NCI-H146 treated with DMSO at 0.1 percent for 48 hours (cell line): ENCODE results near the gene TGFB3.
A peak's percentile ranks its signal among the peaks of the same experiment; 100 is the strongest.
"Not testable (repeated sequence)": the region's sequence is repeated elsewhere in the genome, so short reads cannot be mapped to it uniquely, and the experiment has no call there.

Experiments
- DNase-seq: peaks from one replicate; lab custom pipeline; 2025; ENCODE audit not compliant: unreplicated experiment; lab: John Stamatoyannopoulos, UW

TGFB3 gene

DNA sequence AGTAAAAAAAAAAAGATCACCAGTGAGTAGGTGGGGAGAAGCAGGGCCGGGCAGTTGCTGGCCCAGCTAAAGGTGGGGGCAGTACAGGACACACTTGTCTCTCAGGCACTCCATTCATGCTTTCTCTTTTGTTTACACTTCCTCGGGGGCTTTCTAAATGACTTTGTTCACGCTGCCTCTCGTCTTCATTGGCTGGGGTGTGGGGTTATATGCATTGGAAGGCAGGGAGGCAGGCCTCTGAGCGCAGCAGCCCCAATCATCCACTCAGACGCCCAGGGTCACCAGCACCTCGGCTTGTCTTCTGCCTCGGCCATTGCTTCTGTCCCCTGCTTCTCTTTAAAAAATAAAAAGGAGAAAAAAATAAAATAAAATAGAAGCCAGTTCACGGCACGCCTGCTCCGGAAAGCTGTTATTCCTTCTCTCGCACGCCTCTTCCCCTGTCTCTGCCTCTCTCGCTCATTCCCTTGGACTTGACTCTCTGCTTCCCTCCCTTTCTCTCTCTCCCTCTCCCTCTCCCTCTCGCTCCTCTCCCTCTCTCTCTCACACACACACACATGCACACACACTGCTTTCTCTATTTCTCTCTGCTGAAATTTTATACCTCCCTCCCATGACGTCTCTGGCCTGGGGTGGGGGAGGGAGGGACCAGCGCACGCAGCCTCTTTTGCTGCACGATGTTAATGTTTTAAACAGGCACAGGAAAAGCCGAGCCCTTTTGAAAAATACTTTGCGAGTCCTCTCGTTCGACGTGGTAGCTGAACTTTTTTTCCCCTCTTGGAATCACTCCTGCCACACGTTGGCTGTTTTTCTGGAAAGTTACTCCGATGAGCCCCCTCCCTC, at the start of gene TGFB3:
TGFB3 (minus strand) TSS at position 570 of the 840 bp plus-strand sequence. CDS start 1,102 bp downstream, outside the sequence.
- peak; percentile 62 for DNase-seq

DNA sequence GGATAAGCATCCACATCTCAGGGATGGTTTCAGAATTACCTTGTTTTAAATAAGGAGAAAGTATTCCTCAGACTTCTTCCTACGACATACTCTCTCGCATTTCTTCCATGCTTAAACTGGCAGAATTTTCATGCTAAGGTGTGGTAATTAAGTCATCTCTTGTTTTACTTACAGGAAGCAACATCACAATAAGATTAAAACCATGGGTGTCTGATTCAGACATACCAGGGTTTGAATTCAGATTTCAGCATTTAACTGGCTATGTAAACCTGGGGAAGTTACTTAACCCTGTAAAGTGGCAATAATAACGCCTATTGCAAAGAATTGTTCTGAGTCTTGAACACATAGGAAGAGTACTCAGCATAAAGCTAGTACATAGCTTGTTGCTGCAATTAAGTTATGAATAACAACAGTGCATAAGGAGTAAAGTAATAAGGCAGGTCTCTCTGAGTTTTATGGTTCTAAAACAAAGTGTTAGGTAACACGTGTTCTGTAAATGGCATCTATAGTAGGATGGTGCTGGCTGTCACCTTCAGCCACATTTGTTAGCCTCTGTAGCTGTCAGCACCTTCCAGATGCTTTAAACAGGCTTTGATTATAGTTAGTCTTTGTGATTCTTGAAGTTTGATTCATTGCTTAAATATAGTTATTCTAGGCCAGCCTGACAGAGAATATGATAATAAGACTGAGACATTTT, 42.6 kb upstream of the TGFB3 start:
- DNase-seq, result no peak

DNA sequence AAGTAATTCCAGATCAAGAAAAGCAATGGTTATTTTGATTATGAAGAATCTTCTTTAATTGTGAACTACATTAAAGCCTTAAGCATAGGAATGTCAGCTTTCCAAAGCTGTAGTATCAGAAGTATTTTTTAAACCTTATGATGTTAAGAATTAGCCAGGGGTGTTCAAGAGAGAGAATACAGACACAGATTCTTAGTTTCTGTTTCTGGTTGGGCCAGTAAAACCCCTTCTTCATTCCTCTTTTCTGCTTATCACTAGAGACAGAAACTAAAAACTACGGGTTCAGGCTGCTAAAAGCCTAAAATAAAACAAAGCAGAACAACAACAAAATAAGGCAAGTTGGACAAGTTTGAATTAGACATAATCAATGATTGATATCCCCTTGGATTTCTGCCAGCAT, 42.0 kb upstream of the TGFB3 start:
- DNase-seq, result no peak

DNA sequence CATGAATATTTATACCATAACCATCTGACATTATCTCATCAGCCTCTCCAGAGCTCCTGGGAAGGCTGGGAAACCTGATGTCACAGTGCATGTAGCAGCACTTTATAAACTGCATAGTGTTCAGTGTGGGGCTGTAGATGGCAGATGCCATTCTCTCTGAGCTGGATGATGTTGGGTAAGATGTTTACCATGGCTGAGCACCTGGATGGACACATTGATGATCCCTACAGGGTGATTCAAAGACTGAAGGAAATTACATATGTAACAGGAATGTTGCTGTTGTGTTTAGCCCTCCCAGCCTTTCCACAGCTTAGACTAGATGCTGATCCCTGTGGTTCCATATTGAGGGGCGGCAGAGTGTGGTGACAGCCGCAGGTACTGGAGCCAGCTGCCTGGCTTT, 41.2 kb upstream of the TGFB3 start:
- DNase-seq, result no peak

DNA sequence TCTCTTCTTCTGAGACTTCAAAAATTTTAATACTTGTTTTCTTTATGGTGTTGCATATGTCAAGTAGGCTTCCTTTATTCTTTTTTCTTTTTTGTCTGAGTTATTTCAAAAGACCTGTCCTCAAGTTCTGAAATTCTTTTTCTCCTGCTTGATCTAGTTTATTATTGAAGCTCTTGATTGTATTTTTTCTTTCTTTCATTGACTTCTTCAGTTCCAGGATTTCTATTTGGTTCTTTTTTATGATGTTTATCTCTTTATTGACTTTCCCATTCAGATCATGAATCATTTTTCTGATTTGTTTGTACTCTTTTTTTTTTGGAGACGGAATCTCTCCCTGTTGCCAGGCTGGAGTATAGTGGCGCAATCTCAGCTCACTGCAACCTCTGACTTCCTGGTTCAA, 37.9 kb upstream of the TGFB3 start:
- no peak for DNase-seq

DNA sequence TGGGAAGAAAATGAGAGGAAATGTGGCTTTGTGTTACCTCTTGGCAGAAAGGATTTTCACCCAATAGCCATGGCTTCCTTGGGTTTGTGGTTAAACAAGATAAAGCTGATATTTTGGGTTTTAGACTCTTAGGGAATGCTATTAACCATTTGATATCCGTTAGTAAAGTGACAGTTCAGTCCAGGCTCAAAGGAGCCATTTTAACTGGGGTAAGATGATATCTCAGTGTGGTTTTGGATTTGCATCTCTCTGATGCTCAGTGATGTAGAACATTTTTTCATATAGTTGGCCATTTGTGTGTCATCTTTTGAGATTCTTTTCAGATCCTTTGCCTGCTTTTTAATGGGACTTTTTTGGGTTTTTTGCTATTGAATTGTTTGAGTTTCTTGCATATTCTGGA, 33.9 kb upstream of the TGFB3 start:
- DNase-seq, result no peak

DNA sequence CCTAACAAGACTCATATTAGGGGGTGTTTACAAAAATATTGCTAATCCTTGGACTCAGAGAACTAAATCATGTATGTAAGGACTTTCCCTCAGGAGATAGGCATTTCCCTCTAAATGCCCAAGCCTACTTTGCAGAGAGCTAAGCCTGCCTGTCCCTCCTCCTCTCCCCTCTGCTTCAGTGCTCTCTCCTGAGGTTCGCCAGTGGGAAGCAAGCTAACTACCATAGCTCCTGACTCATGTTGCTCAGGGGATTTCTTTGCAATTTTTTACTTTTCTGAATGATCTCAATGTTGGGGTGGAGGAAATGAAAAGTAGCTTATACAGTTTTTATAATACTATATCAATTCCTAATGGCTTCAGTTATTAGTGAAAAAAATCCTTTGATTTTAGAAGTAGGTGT, 33.4 kb upstream of the TGFB3 start:
- DNase-seq, result no peak

DNA sequence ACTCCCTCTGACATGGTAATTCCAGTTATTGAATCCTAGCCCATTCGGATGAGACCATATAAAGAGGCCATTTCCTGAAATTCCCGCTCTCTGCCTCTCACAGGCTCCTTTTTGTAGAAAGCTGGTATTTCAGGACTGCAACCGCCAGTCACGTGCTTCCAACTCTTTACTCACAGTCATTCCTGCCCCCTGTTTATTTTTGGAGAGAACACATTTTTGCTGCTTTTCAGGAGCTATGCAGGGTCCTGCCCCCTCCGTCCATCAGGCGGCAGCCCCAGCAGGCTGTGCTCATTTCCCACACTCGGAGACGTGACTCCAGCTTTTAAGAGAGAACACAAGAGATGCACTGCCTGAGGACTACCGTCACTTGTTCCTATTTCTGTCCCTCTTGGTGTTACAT, 30.6 kb upstream of the TGFB3 start:
- DNase-seq, result no peak

DNA sequence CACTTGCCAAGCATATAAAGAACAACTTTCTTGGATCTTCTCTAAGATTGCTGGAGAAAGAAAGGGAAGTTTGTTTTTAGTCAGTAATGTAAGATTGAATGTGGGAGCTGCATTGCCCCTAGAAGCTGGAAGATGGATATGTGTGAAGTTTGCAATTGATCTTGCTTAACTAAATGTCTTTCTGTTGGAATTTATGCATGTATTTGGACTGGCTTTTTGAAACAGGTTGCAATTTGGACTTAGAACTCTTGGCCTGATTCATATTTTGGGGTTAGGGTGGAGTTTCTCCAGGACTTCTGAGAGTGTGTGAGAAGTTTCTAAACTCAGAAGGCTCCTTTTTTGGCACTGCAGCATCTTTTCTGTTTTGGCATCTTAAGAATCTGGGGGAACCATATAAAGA, 30.1 kb upstream of the TGFB3 start:
- no peak for DNase-seq

DNA sequence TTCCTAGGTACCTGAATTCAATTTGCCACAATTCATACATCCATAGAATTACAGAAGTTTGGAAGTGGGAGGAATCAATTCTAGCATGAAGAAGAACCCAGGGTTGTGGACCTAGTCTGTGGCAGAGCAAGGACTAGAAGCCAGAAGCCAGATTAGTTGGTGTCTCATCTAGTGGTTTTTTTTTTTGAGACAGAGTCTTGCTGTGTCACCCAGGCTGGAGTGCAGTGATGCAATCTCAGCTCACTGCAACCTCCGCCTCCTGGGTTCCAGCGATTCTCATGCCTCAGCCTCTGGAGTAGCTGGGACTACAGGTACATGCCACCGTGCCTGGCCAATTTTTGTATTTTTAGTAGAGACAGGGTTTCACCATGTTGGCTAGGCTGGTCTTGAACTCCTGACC, 27.8 kb upstream of the TGFB3 start:
- DNase-seq, result not testable (repeated sequence)

DNA sequence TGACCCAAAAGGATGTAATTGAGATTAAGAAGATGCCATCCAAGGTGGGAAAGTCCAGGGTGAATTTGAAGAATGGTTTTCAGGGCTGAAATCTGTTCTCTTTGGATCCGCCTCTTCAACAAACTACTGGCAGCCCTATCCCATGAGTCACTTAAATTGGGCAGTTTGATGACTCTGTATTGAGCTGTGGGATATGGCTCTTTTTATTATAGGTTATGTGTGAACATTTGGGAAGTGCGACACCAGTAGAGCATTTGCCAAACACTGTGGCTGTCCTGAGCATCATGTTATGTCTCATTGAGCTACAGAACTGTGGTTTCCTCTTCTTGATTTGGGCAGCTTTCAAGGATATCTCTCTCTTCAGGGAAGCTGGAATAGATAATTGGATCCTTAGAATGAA, 26.1 kb upstream of the TGFB3 start:
- DNase-seq, result no peak

DNA sequence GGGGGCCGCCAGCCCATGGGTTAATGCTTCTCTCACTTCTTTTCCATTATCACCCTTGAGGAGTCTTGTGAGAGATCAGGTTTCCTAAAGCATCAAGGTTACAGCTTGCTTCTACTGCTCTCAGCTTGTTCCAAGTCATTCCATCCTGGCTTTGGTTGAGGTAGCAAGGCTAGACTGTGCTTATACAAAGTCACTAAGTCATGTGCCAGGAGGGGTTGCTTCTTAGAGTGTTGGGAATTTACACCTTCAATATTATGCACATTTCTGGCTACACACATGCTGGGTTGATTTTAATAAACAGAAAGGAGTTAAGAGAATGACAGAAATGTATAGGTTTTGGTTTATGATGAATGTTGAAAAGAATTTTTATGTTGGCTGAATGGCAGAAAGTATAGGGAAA, 25.6 kb upstream of the TGFB3 start:
- no peak for DNase-seq

DNA sequence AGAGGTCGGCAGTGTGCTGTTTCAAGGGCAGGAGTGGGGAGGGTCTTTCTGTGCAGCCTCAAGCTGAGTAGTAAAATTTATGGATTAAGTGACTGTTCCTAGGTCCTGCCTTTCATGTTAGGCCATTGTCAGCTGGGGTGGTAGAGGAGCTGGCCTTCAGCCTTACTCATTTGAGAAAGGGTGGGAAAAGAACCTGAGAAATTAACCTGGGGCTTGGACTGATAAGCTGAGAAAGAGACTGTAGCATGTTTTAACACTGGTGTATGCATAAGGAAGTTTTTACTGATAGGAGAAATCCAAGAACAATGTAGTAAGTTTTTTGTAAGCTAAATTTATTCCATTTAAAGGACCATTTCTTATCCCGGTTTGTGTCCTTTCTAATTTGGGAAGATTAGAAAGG, 24.5 kb upstream of the TGFB3 start:
- no peak for DNase-seq

DNA sequence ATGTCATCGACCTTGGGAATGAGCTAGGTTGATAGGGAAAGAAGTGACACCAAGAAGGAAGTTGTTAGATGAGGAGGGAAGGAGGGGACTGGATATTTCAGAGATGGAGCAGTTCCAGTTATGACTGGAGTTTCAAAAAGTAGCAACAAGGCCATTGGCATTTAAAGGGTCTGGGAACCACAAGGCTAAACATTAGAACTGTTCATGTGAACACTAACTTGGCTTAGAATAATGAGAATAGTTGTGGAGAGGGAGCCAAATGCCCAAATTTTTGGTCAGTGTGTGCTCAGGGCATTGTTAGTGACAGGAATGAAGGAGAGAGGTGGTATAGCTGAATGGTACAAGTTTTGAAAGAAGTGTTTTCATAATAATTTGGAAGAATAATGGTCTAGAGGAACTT, 20.6 kb upstream of the TGFB3 start:
- DNase-seq, result no peak

DNA sequence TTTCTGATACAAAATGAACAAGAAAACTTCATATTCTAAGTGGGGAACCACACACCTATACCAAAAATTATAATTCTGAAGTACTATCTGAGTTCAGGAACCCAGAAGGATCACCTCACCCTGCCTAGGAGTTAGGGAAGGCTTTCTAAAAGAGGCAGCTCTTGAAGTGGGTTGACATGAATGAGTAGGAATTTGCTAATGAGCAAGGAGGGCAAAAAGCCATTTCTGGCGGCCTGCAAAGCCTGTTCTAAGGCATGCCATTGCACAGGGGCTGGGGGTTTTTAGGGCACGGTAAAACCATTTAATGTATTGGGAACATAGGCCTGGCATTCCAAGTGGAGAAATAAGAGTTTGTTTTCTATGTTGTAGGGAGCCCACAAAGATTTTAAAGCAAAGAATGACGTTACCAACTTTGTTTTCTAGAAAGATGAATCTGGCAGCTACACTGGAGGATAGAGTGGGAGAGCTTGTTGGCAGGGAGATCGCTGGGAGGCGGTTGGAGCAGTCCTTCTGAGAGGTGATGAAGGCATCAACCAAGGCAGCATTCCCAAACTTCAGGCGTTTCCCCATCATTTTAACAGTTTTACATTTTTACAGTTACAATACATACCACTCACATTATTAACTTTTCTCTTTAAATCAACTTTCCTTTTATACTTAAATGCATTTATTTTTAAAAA, 17.9 kb upstream of the TGFB3 start:
- DNase-seq, result no peak

DNA sequence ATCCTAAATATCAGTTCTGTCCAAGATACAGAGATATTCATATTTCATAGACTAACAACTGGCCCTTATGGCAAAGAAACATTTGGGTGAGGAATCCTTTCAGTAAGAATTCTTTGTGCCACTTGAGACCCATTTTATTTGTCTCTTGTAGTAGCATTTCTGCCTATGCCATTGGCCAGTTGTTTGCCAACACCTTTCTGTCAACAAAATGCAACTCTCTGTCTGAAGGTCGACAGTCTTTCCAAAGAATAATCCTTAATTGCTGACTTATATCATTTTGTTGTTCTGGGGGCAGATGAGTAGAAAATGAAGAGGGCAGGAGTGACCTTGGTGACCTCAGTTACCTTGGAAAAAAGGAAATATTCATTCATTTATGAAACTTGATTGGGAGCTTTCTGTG, 14.7 kb upstream of the TGFB3 start:
- no peak for DNase-seq

DNA sequence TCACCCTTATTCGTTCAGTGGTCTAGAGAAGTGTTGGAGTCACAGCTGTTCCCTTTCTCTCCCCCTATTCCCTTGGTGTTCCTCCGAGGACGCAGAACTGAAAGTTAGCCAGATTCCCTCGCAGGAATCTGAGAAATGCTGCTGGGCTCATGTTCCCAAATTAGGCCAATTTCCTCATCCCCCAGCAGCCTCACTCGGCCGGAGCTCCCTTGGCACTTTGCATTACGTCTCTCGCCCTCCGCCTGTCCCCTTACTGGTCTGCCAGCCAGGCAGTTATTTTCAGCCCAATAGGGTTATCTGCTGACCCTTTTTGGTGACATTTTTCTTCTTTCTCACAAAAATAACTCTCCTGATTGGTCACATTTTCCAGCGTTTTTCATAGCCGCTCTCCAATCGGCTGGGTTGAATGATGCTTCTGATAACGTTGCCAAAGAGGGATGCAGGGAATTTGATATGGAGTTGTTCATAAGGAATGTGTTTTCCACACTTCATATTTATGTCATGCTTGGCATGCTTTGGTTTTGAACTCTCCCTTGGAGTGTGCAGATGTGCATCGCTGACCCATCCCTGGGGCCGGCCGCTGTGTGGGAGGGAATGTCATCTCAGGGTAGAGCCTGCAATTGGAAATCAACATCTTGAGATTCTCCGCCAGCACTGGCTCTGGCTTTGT, 13.7 kb upstream of the TGFB3 start:
- no peak for DNase-seq

DNA sequence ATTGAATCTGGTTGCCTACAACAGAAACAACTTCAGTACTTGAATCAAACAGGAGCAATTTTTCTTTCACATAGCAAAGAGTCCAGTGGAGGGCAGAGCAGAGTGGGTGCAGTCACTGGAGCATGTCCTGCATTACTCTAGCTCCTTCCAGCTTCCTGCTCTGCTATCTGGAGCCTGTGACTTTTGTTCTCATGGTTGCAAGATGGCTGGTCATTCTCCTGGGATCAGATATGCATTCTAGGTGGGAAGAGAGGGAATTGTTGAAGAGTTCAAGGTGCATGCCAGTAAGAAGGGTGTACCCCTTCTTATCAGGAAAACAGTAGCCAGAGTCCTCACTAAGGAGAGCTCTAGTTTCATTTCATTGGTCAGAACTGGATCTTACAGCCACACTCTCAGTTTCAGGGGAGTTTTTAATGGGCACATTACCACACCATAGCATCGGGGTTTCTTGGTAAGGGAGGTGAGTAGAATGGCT, 11.8 kb upstream of the TGFB3 start:
- no peak for DNase-seq

DNA sequence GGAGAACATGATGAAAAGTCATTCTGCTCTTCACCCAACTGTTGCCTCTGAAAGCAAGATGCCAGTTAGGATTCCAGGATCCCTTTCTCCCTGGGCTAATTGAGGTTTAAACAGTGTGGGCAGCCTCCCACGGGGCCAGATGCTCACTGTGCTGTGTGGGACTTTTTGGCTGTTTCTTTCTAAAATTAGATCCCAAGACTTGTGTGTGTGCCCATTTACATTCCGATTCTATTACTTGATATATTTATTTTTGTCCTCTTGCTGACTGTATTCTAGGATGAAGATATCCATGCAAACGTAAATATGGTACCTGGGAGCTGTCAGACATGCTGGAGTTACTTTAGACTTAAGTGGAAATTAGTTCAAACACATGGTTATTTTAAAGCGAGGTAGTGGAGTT, 10.0 kb upstream of the TGFB3 start:
- no peak for DNase-seq

DNA sequence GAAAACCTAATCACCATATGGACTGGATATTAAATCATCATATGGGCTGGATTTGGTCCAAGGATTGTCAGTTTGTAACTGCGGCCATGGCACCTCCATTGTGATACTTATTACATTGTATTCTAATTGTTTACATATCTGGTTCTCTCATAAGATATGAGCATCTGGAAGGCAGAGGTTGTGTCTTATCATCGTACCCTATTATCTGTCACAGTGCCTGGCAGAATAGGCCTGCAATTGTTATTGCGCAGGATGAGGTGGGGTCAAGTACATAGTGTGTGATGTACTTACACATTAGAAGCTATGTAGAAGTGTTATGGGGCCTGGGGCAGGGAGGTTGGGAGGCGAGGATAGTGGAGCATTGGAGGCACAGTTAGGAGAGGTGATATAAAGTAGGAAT, 8.5 kb upstream of the TGFB3 start:
- no peak for DNase-seq

DNA sequence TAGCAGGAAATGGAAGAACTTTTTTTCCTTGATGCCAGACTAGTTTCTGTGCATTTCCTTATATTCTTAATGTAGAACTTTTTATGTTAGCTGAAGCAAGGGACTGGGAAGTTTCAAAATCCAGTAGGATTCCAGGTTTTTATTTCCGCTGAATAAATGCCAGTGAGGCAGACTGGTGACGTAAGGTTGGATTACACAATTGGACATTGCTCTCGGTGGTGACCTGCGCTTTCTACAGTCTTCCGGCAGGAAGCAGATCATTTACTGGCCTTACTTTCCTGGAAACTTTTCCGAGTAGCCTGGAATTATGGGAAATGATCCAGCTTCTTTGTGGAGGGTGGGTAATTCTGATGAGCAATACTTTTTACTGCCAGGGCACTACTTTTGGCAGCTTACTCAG, 7.3 kb upstream of the TGFB3 start:
- no peak for DNase-seq
